Astrocyte (in vitro differentiated cells and primary cell): ENCODE results near the gene GABPB1. TPM values are rescaled to one million over a fixed set of nuclear protein-coding genes. Genes with fewer than 3 reads are reported as not detected.

Experiments used
- DNase-seq: peaks from one replicate; pipeline ENCODE4 v3.0.0-alpha.2; 2010; ENCODE audit warnings: low read depth
- FAIRE-seq: peaks from 2 replicates; lab custom pipeline; 2011; peaks lifted over from hg19 to GRCh38; lab: Jason Lieb, UNC
- H2AFZ ChIP-seq: 2 replicates; pipeline ENCODE4 v1.6.0; 2012; ENCODE audit warnings: low read depth, low read length, inconsistent platforms
- H3K27ac ChIP-seq: 2 replicates; pipeline ENCODE4 v1.5.1; 2011; ENCODE audit warnings: low read depth, low read length, inconsistent platforms
- H3K27me3 ChIP-seq: 2 replicates; pipeline ENCODE4 v1.6.0; 2011; ENCODE audit warnings: low read length, inconsistent platforms; ENCODE audit not compliant: insufficient read depth
- H3K36me3 ChIP-seq: 2 replicates; pipeline ENCODE4 v1.5.1; 2011; ENCODE audit warnings: low read length, inconsistent platforms; ENCODE audit not compliant: insufficient read depth
- H3K4me1 ChIP-seq: 2 replicates; pipeline ENCODE4 v1.5.1; 2011; ENCODE audit warnings: low read length, inconsistent platforms; ENCODE audit not compliant: insufficient read depth
- H3K4me2 ChIP-seq: 2 replicates; pipeline ENCODE4 v1.6.0; 2012; ENCODE audit warnings: low read length, inconsistent platforms
- H3K4me3 ChIP-seq: 2 replicates; pipeline ENCODE4 v1.5.1; 2011; ENCODE audit warnings: low read depth, mild to moderate bottlenecking, low read length, inconsistent platforms; ENCODE audit not compliant: insufficient read depth
- H3K79me2 ChIP-seq: 2 replicates; pipeline ENCODE4 v1.6.0; 2012; ENCODE audit warnings: mild to moderate bottlenecking, low read length, inconsistent platforms; ENCODE audit not compliant: insufficient read depth
- H3K9ac ChIP-seq: 2 replicates; pipeline ENCODE4 v1.6.0; 2012; ENCODE audit warnings: mild to moderate bottlenecking, low read length, inconsistent platforms
- H3K9me3 ChIP-seq: 2 replicates; pipeline ENCODE4 v1.5.1; 2012; ENCODE audit warnings: low read depth, mild to moderate bottlenecking, low read length, inconsistent platforms; ENCODE audit not compliant: insufficient read depth
- H4K20me1 ChIP-seq: 2 replicates; pipeline ENCODE4 v1.6.0; 2012; ENCODE audit warnings: low read length, inconsistent platforms; ENCODE audit not compliant: insufficient read depth
- H3K27ac Mint-ChIP-seq: one replicate; pipeline ENCODE4 v1.8.0; 2021; ENCODE audit warnings: mild to moderate bottlenecking, mixed read lengths; ENCODE audit not compliant: unreplicated experiment
- H3K27me3 Mint-ChIP-seq: one replicate; pipeline ENCODE4 v1.8.0; 2021; ENCODE audit warnings: low read depth, mixed read lengths; ENCODE audit not compliant: unreplicated experiment
- H3K36me3 Mint-ChIP-seq: one replicate; pipeline ENCODE4 v1.8.0; 2021; ENCODE audit warnings: low read depth, mixed read lengths; ENCODE audit not compliant: unreplicated experiment
- H3K4me1 Mint-ChIP-seq: one replicate; pipeline ENCODE4 v1.8.0; 2021; ENCODE audit warnings: low read depth, mixed read lengths; ENCODE audit not compliant: unreplicated experiment
- H3K4me3 Mint-ChIP-seq: one replicate; pipeline ENCODE4 v1.8.0; 2021; ENCODE audit warnings: mild to moderate bottlenecking, moderate library complexity, mixed read lengths; ENCODE audit not compliant: unreplicated experiment
- H3K9me3 Mint-ChIP-seq: one replicate; pipeline ENCODE4 v1.8.0; 2021; ENCODE audit warnings: mild to moderate bottlenecking, mixed read lengths; ENCODE audit not compliant: unreplicated experiment
- CTCF ChIP-seq: IDR thresholded peaks from 2 replicates; pipeline ENCODE4 v1.5.1; 2011; ENCODE audit warnings: low read depth, mild to moderate bottlenecking, inconsistent platforms, low read length, moderate library complexity; ENCODE audit not compliant: insufficient read depth
- EZH2 ChIP-seq: IDR thresholded peaks from 2 replicates; pipeline ENCODE4 v1.6.1; 2012; ENCODE audit warnings: mild to moderate bottlenecking, low read length, inconsistent platforms; ENCODE audit not compliant: insufficient read depth
- total RNA-seq: library from RNA; stranded (reverse); gene quantifications from 2 replicates; pipeline ENCODE4 v1.2.1, GENCODE V29; 2021

Gene GABPB1
- total RNA-seq, 1 donor from 2014 or later = 33.5 TPM

DNA sequence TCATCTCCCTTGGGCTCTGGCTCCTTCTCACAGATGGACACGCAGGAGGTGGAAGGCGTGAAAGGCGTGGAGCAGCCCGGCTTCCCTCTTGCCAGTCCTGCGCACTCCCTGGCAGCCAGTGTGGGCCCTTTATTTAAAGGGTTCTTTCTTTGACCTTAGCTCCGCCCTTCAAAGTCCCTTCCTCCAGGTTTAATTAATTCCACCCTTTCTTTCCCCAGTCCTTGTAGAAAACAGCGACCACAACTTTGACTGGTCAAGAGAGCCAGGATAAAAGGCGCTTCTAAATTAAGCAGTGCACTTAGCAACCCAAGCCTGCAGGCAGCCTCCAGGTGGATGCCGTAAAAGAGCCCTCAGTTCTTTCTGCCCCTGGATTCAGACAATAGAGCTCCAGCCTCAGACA is 89.4 kb downstream of the GABPB1 start, which contains the start of gene HDC:
HDC (minus strand) TSS at position 107 of the 400 bp plus-strand sequence; CDS start at position 4, 103 bp downstream.
- H3K27ac Mint-ChIP-seq = no peak within 1 kb of the TSS
- no peak within 1 kb of the TSS for H2AFZ ChIP-seq

DNA sequence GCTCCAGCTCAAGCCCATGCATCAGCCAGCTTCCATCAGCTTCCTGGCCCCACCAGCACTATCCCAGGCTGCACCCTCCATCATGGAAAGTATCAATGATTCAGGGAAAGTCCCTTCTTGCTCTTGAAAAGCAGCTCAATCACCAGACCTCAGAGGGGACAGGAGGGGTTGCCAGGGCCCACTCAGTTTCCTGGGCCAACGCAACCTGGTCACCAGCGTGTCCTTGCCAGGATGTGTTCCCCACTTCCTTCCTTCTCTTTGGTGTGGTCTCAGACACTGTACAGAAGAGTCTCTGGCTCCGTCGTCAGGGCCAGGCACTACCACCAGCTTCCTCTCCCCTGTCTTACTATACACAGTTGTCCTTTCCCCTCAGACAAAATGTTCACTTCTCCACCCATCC is 92.5 kb downstream of the GABPB1 start:
- Histone ChIP-seq H3K79me2 (no peaks in the 10 kb centered on the region), H3K4me1 (peaks cover 3% of the 10 kb centered on the region), H4K20me1 (no peaks in the 10 kb centered on the region), H3K4me2 (no peak overlapping the region), H3K36me3 (no peaks in the 10 kb centered on the region), H3K27ac (no peak overlapping the region), H3K9me3 (no peaks in the 10 kb centered on the region), H3K27me3 (peaks cover 8% of the 10 kb centered on the region), H2AFZ (no peak overlapping the region), H3K9ac (no peak overlapping the region), H3K4me3 (no peak overlapping the region)
- Mint-ChIP-seq H3K4me1 (no peaks in the 10 kb centered on the region), H3K27me3 (peaks cover 34% of the 10 kb centered on the region), H3K27ac (no peak overlapping the region), H3K4me3 (no peak overlapping the region), H3K9me3 (peaks cover 3% of the 10 kb centered on the region), H3K36me3 (no peaks in the 10 kb centered on the region)
- DNase-seq (no peak), FAIRE-seq (no peak)
- TF ChIP-seq EZH2 (no peak), CTCF (no peak)

More for the DNA sequence above, 89.4 kb downstream of the GABPB1 start, which contains the start of gene HDC:
- DNase-seq (no peak), FAIRE-seq (no peak)
- peaks cover 34% of the 10 kb centered on the region for H3K27me3 Mint-ChIP-seq
- no peaks in the 10 kb centered on the region for H3K9me3 ChIP-seq
- no peak within 1 kb of the TSS for H3K27ac ChIP-seq
- no peaks in the 10 kb centered on the region for H4K20me1 ChIP-seq
- no peaks in the 10 kb centered on the region for H3K36me3 ChIP-seq
- H3K79me2 ChIP-seq = no peaks in the 10 kb centered on the region
- TF ChIP-seq CTCF (no peak), EZH2 (no peak)
- no peak within 1 kb of the TSS for H3K4me3 ChIP-seq
- no peak within 1 kb of the TSS for H3K9ac ChIP-seq
- no peaks in the 10 kb centered on the region for H3K36me3 Mint-ChIP-seq
- H3K4me2 ChIP-seq = no peak within 1 kb of the TSS
- H3K4me1 Mint-ChIP-seq = no peaks in the 10 kb centered on the region
- H3K27me3 ChIP-seq = peaks cover 8% of the 10 kb centered on the region
- H3K4me3 Mint-ChIP-seq = no peak within 1 kb of the TSS
- no peaks in the 10 kb centered on the region for H3K4me1 ChIP-seq
- peaks cover 3% of the 10 kb centered on the region for H3K9me3 Mint-ChIP-seq

DNA sequence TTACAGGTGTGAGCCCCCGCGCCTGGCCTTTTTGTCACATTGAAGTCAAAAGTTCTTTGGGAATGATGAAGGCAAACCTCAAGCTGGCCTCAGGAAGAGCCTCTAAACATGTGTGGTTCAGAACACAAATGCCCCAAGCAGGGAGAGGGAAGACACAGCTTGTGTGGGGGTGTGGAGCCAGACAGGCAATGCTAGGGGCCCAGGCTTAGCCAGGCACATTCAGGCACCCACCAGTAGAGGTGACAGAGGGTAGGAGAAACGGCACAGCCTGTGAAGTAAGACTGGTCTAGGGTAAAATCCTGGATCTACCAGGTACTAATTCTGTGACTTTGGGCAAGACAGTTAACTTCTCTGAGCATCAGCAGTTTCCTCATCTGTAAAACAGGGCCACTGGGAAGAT is 93.0 kb downstream of the GABPB1 start:
- Mint-ChIP-seq H3K27ac (no peak overlapping the region), H3K4me1 (no peaks in the 10 kb centered on the region), H3K4me3 (no peak overlapping the region), H3K27me3 (peaks cover 31% of the 10 kb centered on the region), H3K9me3 (peaks cover 3% of the 10 kb centered on the region), H3K36me3 (no peaks in the 10 kb centered on the region)
- H3K9me3 ChIP-seq = no peaks in the 10 kb centered on the region
- no peak overlapping the region for H3K27ac ChIP-seq
- no peaks in the 10 kb centered on the region for H3K79me2 ChIP-seq
- H3K4me1 ChIP-seq = peaks cover 3% of the 10 kb centered on the region
- no peak overlapping the region for H3K9ac ChIP-seq
- H2AFZ ChIP-seq = no peak overlapping the region
- H3K27me3 ChIP-seq = peaks cover 8% of the 10 kb centered on the region
- no peaks in the 10 kb centered on the region for H3K36me3 ChIP-seq
- no peak for DNase-seq
- FAIRE-seq = no peak
- no peak overlapping the region for H3K4me3 ChIP-seq
- H4K20me1 ChIP-seq = no peaks in the 10 kb centered on the region
- no peak overlapping the region for H3K4me2 ChIP-seq
- no peak for TF ChIP-seq CTCF
